ENCODE data around the gene LIX1L.
A peak's percentile ranks its signal among the peaks of the same experiment; 100 is the strongest.

LIX1L gene

GRCh38 chr1:145893306-145894055 is 64.3 kb downstream of the LIX1L start:
- DNase-seq (ENCODE audit: low read depth, low spot score), result no peak

- DNase-seq (ENCODE audit: low read depth, low spot score), result no peak
Observed at GRCh38 chr1:145892486-145893087, 65.2 kb downstream of the LIX1L start.

- peak; percentile 4 for DNase-seq (ENCODE audit: low read depth, low spot score)
Observed at GRCh38 chr1:145891587-145892485, 66.0 kb downstream of the LIX1L start.

- no peak for DNase-seq (ENCODE audit: low read depth, low spot score)
Observed at GRCh38 chr1:145891143-145891542, 66.7 kb downstream of the LIX1L start.

- no peak for DNase-seq (ENCODE audit: low read depth, low spot score)
Observed at GRCh38 chr1:145889722-145890121, 68.1 kb downstream of the LIX1L start.

GRCh38 chr1:145887631-145888030 is 70.2 kb downstream of the LIX1L start:
- DNase-seq (ENCODE audit: low read depth, low spot score), result no peak

GRCh38 chr1:145886816-145887215 is 71.0 kb downstream of the LIX1L start:
- no peak for DNase-seq (ENCODE audit: low read depth, low spot score)

GRCh38 chr1:145886390-145886789 is 71.4 kb downstream of the LIX1L start:
- no peak for DNase-seq (ENCODE audit: low read depth, low spot score)

GRCh38 chr1:145885738-145886287 is 72.0 kb downstream of the LIX1L start, which contains the start of gene ANKRD35:
Gene ANKRD35, minus strand, starts transcription at chr1:145885866. Its CDS starts 108 bp downstream, at chr1:145885758.
- peak; percentile 91 for DNase-seq (ENCODE audit: low read depth, low spot score)

GRCh38 chr1:145884675-145885074 is 73.1 kb downstream of the LIX1L start:
- no peak for DNase-seq (ENCODE audit: low read depth, low spot score)

Measured in activated naive CD8-positive, alpha-beta T cell treated with anti-CD3 and anti-CD28 coated beads, Interleukin-2, amount 50 U/mL, for 16 hours (primary cell).